ENCODE results near the gene TSGA10IP.

Gene TSGA10IP

GRCh38 chr11:65967329-65967934 lies 22.2 kb downstream of the TSGA10IP start:
- H3K4me3 ChIP-seq (ENCODE audit: low read length) = no peak overlapping the region
- no peak for TF ChIP-seq ZNF274 (IDR thresholded peaks at IDR 0.05; ENCODE audit: low read depth, low read length)

- no peak overlapping the region for H3K4me3 ChIP-seq (ENCODE audit: low read length)
- no peak for TF ChIP-seq ZNF274 (IDR thresholded peaks at IDR 0.05; ENCODE audit: low read depth, low read length)
These were observed 23.6 kb downstream of the TSGA10IP start for GRCh38 chr11:65968600-65969482.

GRCh38 chr11:65972116-65972515 lies 26.8 kb downstream of the TSGA10IP start:
- no peak overlapping the region for H3K4me3 ChIP-seq (ENCODE audit: low read length)
- TF ChIP-seq ZNF274 (IDR thresholded peaks at IDR 0.05; ENCODE audit: low read depth, low read length) = no peak

GRCh38 chr11:65973439-65974110 lies 28.3 kb downstream of the TSGA10IP start:
- H3K4me3 ChIP-seq (ENCODE audit: low read length) = no peak overlapping the region
- no peak for TF ChIP-seq ZNF274 (IDR thresholded peaks at IDR 0.05; ENCODE audit: low read depth, low read length)

- no peak overlapping the region for H3K4me3 ChIP-seq (ENCODE audit: low read length)
- no peak for TF ChIP-seq ZNF274 (IDR thresholded peaks at IDR 0.05; ENCODE audit: low read depth, low read length)
These were observed 30.5 kb downstream of the TSGA10IP start for GRCh38 chr11:65975771-65976170.

GRCh38 chr11:65976216-65977176 lies 31.2 kb downstream of the TSGA10IP start:
- H3K4me3 ChIP-seq (ENCODE audit: low read length) = no peak overlapping the region
- TF ChIP-seq ZNF274 (IDR thresholded peaks at IDR 0.05; ENCODE audit: low read depth, low read length) = no peak

- no peak overlapping the region for H3K4me3 ChIP-seq (ENCODE audit: low read length)
- TF ChIP-seq ZNF274 (IDR thresholded peaks at IDR 0.05; ENCODE audit: low read depth, low read length) = no peak
These were observed 32.5 kb downstream of the TSGA10IP start for GRCh38 chr11:65977621-65978390.

- H3K4me3 ChIP-seq (ENCODE audit: low read length) = no peak overlapping the region
- no peak for TF ChIP-seq ZNF274 (IDR thresholded peaks at IDR 0.05; ENCODE audit: low read depth, low read length)
These were observed 33.3 kb downstream of the TSGA10IP start for GRCh38 chr11:65978391-65979238.

- no peak for TF ChIP-seq ZNF274 (IDR thresholded peaks at IDR 0.05; ENCODE audit: low read depth, low read length)
- H3K4me3 ChIP-seq (ENCODE audit: low read length) = no peak overlapping the region
These were observed 34.0 kb downstream of the TSGA10IP start for GRCh38 chr11:65979261-65979759.

GRCh38 chr11:65981101-65981740 lies 35.9 kb downstream of the TSGA10IP start:
- no peak overlapping the region for H3K4me3 ChIP-seq (ENCODE audit: low read length)
- TF ChIP-seq ZNF274 (IDR thresholded peaks at IDR 0.05; ENCODE audit: low read depth, low read length) = no peak

GRCh38 chr11:65981972-65982823 lies 36.9 kb downstream of the TSGA10IP start:
- no peak overlapping the region for H3K4me3 ChIP-seq (ENCODE audit: low read length)
- no peak for TF ChIP-seq ZNF274 (IDR thresholded peaks at IDR 0.05; ENCODE audit: low read depth, low read length)
